Glutamatergic neuron (in vitro differentiated cells): ENCODE data around the gene PRMT7. TPM values are rescaled to one million over a fixed set of nuclear protein-coding genes. Genes with fewer than 3 reads are reported as not detected.
A peak's percentile ranks its signal among the peaks of the same experiment; 100 is the strongest.

Experiments
- DNase-seq: peaks from one replicate; pipeline ENCODE4 v3.0.0; 2022
- H3K27ac Mint-ChIP-seq: one replicate; pipeline ENCODE4 v1.8.0; 2020; ENCODE audit warnings: mild to moderate bottlenecking, mixed read lengths, inconsistent platforms; ENCODE audit not compliant: unreplicated experiment
- H3K27me3 Mint-ChIP-seq: one replicate; pipeline ENCODE4 v1.8.0; 2020; ENCODE audit warnings: mild to moderate bottlenecking, moderate library complexity, mixed read lengths, inconsistent platforms; ENCODE audit not compliant: unreplicated experiment
- H3K36me3 Mint-ChIP-seq: one replicate; pipeline ENCODE4 v1.8.0; 2020; ENCODE audit warnings: mild to moderate bottlenecking, mixed read lengths, inconsistent platforms; ENCODE audit not compliant: unreplicated experiment
- H3K4me1 Mint-ChIP-seq: one replicate; pipeline ENCODE4 v1.8.0; 2020; ENCODE audit warnings: mild to moderate bottlenecking, low read depth, mixed read lengths, inconsistent platforms; ENCODE audit not compliant: unreplicated experiment
- H3K4me3 Mint-ChIP-seq: one replicate; pipeline ENCODE4 v1.8.0; 2020; ENCODE audit warnings: mild to moderate bottlenecking, mixed read lengths, inconsistent platforms; ENCODE audit not compliant: unreplicated experiment
- H3K9me3 Mint-ChIP-seq: one replicate; pipeline ENCODE4 v1.8.0; 2020; ENCODE audit warnings: mild to moderate bottlenecking, moderate library complexity, mixed read lengths, inconsistent platforms; ENCODE audit not compliant: unreplicated experiment
- CTCF ChIP-seq: fragments of 200-600 bp; sonication (generic); IDR thresholded peaks from one replicate; pipeline ENCODE4 v1.5.0; 2021; ENCODE audit not compliant: partially characterized antibody, unreplicated experiment
- total RNA-seq: library from RNA; stranded (reverse); fragmentation: NEBNext Ultra II Directional; extraction: Animal tissue kit (Norgen Biotek cat#: 25700); gene quantifications from one replicate; pipeline ENCODE4 v1.2.1, GENCODE V29; 2021; ENCODE audit not compliant: unreplicated experiment

Gene PRMT7
- total RNA-seq, 1 donor from 2014 or later: 62.7 TPM

- Mint-ChIP-seq H3K36me3 (peaks cover 6% of the 10 kb centered on the region), H3K4me1 (no peaks in the 10 kb centered on the region), H3K27ac (no peak overlapping the region), H3K9me3 (peaks cover 4% of the 10 kb centered on the region), H3K27me3 (peaks cover 6% of the 10 kb centered on the region), H3K4me3 (no peak overlapping the region)
- no peak for DNase-seq
- TF ChIP-seq CTCF: no peak
Measured at GRCh38 chr16:68300734-68301459, 9.9 kb upstream of the PRMT7 start.

GRCh38 chr16:68306633-68307032 lies 4.2 kb upstream of the PRMT7 start:
- Mint-ChIP-seq H3K9me3 (peaks cover under 1% of the 10 kb centered on the region), H3K36me3 (no peaks in the 10 kb centered on the region), H3K4me1 (peaks cover 7% of the 10 kb centered on the region), H3K27ac (no peak overlapping the region), H3K27me3 (peaks cover 3% of the 10 kb centered on the region), H3K4me3 (no peak overlapping the region)
- TF ChIP-seq CTCF: no peak
- no peak for DNase-seq

- H3K9me3 Mint-ChIP-seq: peaks cover 3% of the 10 kb centered on the region
- H3K4me1 Mint-ChIP-seq: peaks cover 9% of the 10 kb centered on the region
- peak overlapping the region; percentile 90 for H3K4me3 Mint-ChIP-seq
- TF ChIP-seq CTCF: no peak
- H3K27ac Mint-ChIP-seq: peak overlapping the region; percentile 2
- no peak for DNase-seq
- H3K27me3 Mint-ChIP-seq: no peaks in the 10 kb centered on the region
- H3K36me3 Mint-ChIP-seq: no peaks in the 10 kb centered on the region
Measured at GRCh38 chr16:68309799-68310198, 1.0 kb upstream of the PRMT7 start.

- peak; percentile 52 for DNase-seq
- Mint-ChIP-seq H3K27me3 (no peaks in the 10 kb centered on the region), H3K36me3 (no peaks in the 10 kb centered on the region), H3K4me3 (peak overlapping the region; percentile 90), H3K27ac (peak overlapping the region; percentile 93), H3K9me3 (peaks cover 3% of the 10 kb centered on the region), H3K4me1 (peaks cover 9% of the 10 kb centered on the region)
- TF ChIP-seq CTCF: no peak
Measured at GRCh38 chr16:68310437-68310773, 414 bp upstream of the PRMT7 start.

GRCh38 chr16:68313116-68313515 lies 2.3 kb downstream of the PRMT7 start:
- no peak for TF ChIP-seq CTCF
- no peaks in the 10 kb centered on the region for H3K36me3 Mint-ChIP-seq
- H3K9me3 Mint-ChIP-seq: peaks cover 3% of the 10 kb centered on the region
- H3K4me1 Mint-ChIP-seq: peaks cover 9% of the 10 kb centered on the region
- H3K27ac Mint-ChIP-seq: no peak overlapping the region
- H3K4me3 Mint-ChIP-seq: peak overlapping the region; percentile 45
- no peak for DNase-seq
- no peaks in the 10 kb centered on the region for H3K27me3 Mint-ChIP-seq
